GM12878 (cell line): ENCODE data around the gene RALGPS1. TPM values are rescaled to one million over a fixed set of nuclear protein-coding genes. Genes with fewer than 3 reads are reported as not detected.

Experiments used
- ATF7 ChIP-seq: fragments of 450-650 bp; IDR thresholded peaks from 2 replicates; pipeline ENCODE4 v1.6.1; 2016; ENCODE audit warnings: low read depth, mild to moderate bottlenecking
- CEBPB ChIP-seq, 2 experiments: fragments of 150-350 bp in 1 of 2; IDR thresholded peaks; 2 replicates each; pipeline ENCODE4 v1.6.1; 2012 to 2014; ENCODE audit warnings: low read depth in 2 of 2, low read length in 2 of 2, borderline replicate concordance in 1 of 2, inconsistent platforms in 1 of 2
- CHD2 ChIP-seq: IDR thresholded peaks from 2 replicates; pipeline ENCODE4 v1.6.1; 2011; ENCODE audit warnings: low read depth, low read length, improper control_type of control experiment, borderline replicate concordance
- EGR1 ChIP-seq, 2 experiments: IDR thresholded peaks; 1 replicate in 1 of 2; 2 replicates in 1 of 2; pipeline ENCODE4 v1.6.1; 2011 to 2012; ENCODE audit warnings: low read depth in 2 of 2, low read length in 2 of 2, borderline replicate concordance in 1 of 2, mild to moderate bottlenecking in 1 of 2, moderate library complexity in 1 of 2
- ESRRA ChIP-seq: IDR thresholded peaks from 2 replicates; pipeline ENCODE4 v1.6.1; 2012; ENCODE audit warnings: mild to moderate bottlenecking, low read length, improper control_type of control experiment
- FOS ChIP-seq: IDR thresholded peaks from 3 replicates; pipeline ENCODE4 v1.6.1; 2011; ENCODE audit warnings: borderline replicate concordance; ENCODE audit not compliant: insufficient read length; ENCODE audit errors: extremely low read depth
- HDAC6 ChIP-seq: fragments of 200-600 bp; sonication (generic); IDR thresholded peaks from one replicate; pipeline ENCODE4 v1.8.0; 2017; ENCODE audit warnings: antibody characterized with exemption; ENCODE audit not compliant: unreplicated experiment
- KAT2A ChIP-seq: conservative IDR thresholded peaks from 2 replicates; pipeline ENCODE4 v1.6.1; 2011; ENCODE audit warnings: low read depth, low read length; ENCODE audit not compliant: control insufficient read depth
- KLF5 ChIP-seq: fragments of 450-650 bp; IDR thresholded peaks from 2 replicates; pipeline ENCODE4 v1.6.1; 2014; ENCODE audit warnings: mild to moderate bottlenecking; ENCODE audit not compliant: partially characterized antibody
- MYC ChIP-seq: IDR thresholded peaks from 2 replicates; pipeline ENCODE4 v1.6.1; 2011; ENCODE audit warnings: mild to moderate bottlenecking, low read length, moderate library complexity, inconsistent platforms; ENCODE audit not compliant: insufficient read depth, insufficient replicate concordance, insufficient read length, severe bottlenecking
- NFIC ChIP-seq: IDR thresholded peaks from 2 replicates; pipeline ENCODE4 v1.6.1; 2012; ENCODE audit warnings: low read depth, mild to moderate bottlenecking, inconsistent platforms, low read length, moderate library complexity
- NFXL1 ChIP-seq: fragments of 450-650 bp; IDR thresholded peaks from 2 replicates; pipeline ENCODE4 v1.6.1; 2017; ENCODE audit warnings: antibody characterized with exemption, mild to moderate bottlenecking, borderline replicate concordance
- NR2C1 ChIP-seq: fragments of 450-650 bp; IDR thresholded peaks from 2 replicates; pipeline ENCODE4 v1.6.1; 2017; ENCODE audit warnings: antibody characterized with exemption, mild to moderate bottlenecking, moderate library complexity
- NR2C2 ChIP-seq: IDR thresholded peaks from 2 replicates; pipeline ENCODE4 v1.6.1; 2011; ENCODE audit warnings: borderline replicate concordance, low read depth; ENCODE audit not compliant: control insufficient read depth, insufficient read length
- RUNX3 ChIP-seq: IDR thresholded peaks from 2 replicates; pipeline ENCODE4 v1.6.1; 2012; ENCODE audit warnings: low read length, inconsistent platforms
- SIX5 ChIP-seq: IDR thresholded peaks from 2 replicates; pipeline ENCODE4 v1.6.1; 2011; ENCODE audit warnings: mild to moderate bottlenecking, low read depth, low read length, moderate library complexity; ENCODE audit not compliant: severe bottlenecking
- SMAD1 ChIP-seq: fragments of 450-650 bp; IDR thresholded peaks from 2 replicates; pipeline ENCODE4 v1.6.1; 2018; ENCODE audit warnings: mild to moderate bottlenecking, low read depth; ENCODE audit not compliant: partially characterized antibody
- SMARCA5 ChIP-seq: fragments of 450-650 bp; IDR thresholded peaks from 2 replicates; pipeline ENCODE4 v1.6.1; 2017; ENCODE audit warnings: mild to moderate bottlenecking
- SUZ12 ChIP-seq: fragments of 200-600 bp; sonication (generic); IDR thresholded peaks from one replicate; pipeline ENCODE4 v1.6.1; 2018; ENCODE audit warnings: antibody characterized with exemption, mild to moderate bottlenecking; ENCODE audit not compliant: unreplicated experiment
- TCF12 ChIP-seq: IDR thresholded peaks from 2 replicates; pipeline ENCODE4 v1.6.1; 2011; ENCODE audit warnings: low read depth, mild to moderate bottlenecking, low read length
- ZNF207 ChIP-seq: fragments of 450-650 bp; IDR thresholded peaks from 2 replicates; pipeline ENCODE4 v1.6.1; 2014; ENCODE audit warnings: antibody characterized with exemption, mild to moderate bottlenecking, borderline replicate concordance
- ZNF24 ChIP-seq: fragments of 450-650 bp; IDR thresholded peaks from 2 replicates; pipeline ENCODE4 v1.6.1; 2017; ENCODE audit warnings: antibody characterized with exemption, mild to moderate bottlenecking
- polyA plus RNA-seq, 11 experiments: library from polyadenylated mRNA; depleted of rRNA in 4 of 11; unstranded in 6 of 11; stranded (reverse) in 5 of 11; fragments of >200 nt; fragmentation: Nextera tagmentation in 4 of 11; fragmentation: Illumina TruSeq in 1 of 11; extraction: Ambion mirVana in 4 of 11; extraction: Trizol in 1 of 11; gene quantifications; 1 replicate in 1 of 11; 2 replicates in 10 of 11; pipeline versions ENCODE4 v1.2.1 to v1.2.3, GENCODE V29; 2011 to 2016; ENCODE audit warnings: inconsistent platforms in 2 of 11, missing spikeins in 2 of 11, low read depth in 1 of 11
- total RNA-seq, 4 experiments: library from RNA; depleted of rRNA in 3 of 4; stranded (reverse); fragments of >200 nt in 3 of 4; fragmentation: Illumina TruSeq in 1 of 4; extraction: Trizol in 1 of 4; gene quantifications; 2 replicates each; pipeline versions ENCODE4 v1.2.1 to v1.2.3, GENCODE V29; 2013 to 2021
- TF ChIP-seq, protein P1 (sequence below): IDR thresholded peaks from 2 replicates; pipeline ENCODE4 v1.6.1; 2012; ENCODE audit warnings: low read depth, low read length, improper control_type of control experiment
- TF ChIP-seq, protein P2 (sequence below): IDR thresholded peaks from 2 replicates; pipeline ENCODE4 v1.6.1; 2011; ENCODE audit warnings: mild to moderate bottlenecking, low read depth, low read length, moderate library complexity; ENCODE audit not compliant: insufficient replicate concordance
- TF ChIP-seq, protein P3 (sequence below): fragments of 450-650 bp; formaldehyde crosslinking; IDR thresholded peaks from 2 replicates; pipeline ENCODE4 v1.4.0; 2020; ENCODE audit warnings: mild to moderate bottlenecking, moderate library complexity

Gene RALGPS1
- total and polyA plus RNA-seq, 10 of the 15 experiments (the other 5 are each of a cell fraction or from before 2014, with no cell fraction given) = 0.13 to 5.6 (median 2.7) TPM

DNA sequence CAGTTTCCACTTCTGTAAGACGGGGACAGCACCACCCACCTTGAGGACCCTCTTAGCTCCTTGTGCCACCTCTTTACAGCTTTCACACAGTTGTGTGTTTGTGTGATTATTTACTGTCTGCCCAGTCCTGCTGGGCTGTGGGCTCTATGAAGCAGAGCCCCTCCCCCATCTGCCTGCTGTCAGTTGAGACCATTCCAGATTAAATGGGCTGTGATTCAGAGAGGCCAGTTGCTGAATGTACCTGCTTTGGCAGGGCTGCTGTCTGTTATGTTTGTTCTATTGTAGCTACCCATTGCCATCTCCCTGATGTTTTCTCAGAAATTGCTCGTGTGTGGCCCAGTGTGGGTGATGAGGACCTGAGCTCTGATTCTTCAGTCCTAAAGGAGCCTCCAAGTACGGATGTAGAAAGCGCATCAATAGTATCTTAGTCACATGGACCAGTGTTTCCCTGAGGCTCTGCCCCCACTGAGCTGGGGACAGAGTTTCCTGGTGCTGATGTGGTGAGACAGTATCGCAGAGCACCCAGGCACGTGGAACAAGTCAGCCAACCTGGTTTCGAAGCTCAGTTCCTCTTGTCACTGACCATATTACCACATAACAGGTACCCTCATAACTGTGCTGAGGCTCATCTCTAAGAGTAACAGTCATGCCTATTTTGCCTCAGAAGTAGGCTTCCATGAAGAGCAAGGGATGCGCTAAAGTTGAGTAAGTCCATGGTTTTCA is 204.2 kb downstream of the RALGPS1 start (continued):
- TF ChIP-seq, protein P1, sequence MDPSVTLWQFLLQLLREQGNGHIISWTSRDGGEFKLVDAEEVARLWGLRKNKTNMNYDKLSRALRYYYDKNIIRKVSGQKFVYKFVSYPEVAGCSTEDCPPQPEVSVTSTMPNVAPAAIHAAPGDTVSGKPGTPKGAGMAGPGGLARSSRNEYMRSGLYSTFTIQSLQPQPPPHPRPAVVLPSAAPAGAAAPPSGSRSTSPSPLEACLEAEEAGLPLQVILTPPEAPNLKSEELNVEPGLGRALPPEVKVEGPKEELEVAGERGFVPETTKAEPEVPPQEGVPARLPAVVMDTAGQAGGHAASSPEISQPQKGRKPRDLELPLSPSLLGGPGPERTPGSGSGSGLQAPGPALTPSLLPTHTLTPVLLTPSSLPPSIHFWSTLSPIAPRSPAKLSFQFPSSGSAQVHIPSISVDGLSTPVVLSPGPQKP = no peak
- TF ChIP-seq SMAD1 (no peak), KLF5 (no peak), EGR1 (IDR thresholded peaks at IDR 0.05; ENCODE audit: borderline replicate concordance in 1 of 2, low read depth in 2 of 2, low read length in 2 of 2) (no peak), CHD2 (0 out of 2 replicates have a peak, but pooled peaks have one; percentile 17), ZNF207 (no peak), ESRRA (no peak), FOS (no peak), KAT2A (no peak), NFIC (no peak), NR2C2 (no peak), SUZ12 (no peak), SMARCA5 (no peak), MYC (no peak), SIX5 (no peak), CEBPB (IDR thresholded peaks at IDR 0.05; ENCODE audit: borderline replicate concordance in 1 of 2, low read depth in 2 of 2, low read length in 2 of 2) (no peak), TCF12 (no peak), HDAC6 (no peak), NFXL1 (no peak), NR2C1 (no peak), RUNX3 (peak; percentile 75), ZNF24 (no peak), ATF7 (0 out of 2 replicates have a peak, but pooled peaks have one; percentile 24)
- TF ChIP-seq, protein P2, sequence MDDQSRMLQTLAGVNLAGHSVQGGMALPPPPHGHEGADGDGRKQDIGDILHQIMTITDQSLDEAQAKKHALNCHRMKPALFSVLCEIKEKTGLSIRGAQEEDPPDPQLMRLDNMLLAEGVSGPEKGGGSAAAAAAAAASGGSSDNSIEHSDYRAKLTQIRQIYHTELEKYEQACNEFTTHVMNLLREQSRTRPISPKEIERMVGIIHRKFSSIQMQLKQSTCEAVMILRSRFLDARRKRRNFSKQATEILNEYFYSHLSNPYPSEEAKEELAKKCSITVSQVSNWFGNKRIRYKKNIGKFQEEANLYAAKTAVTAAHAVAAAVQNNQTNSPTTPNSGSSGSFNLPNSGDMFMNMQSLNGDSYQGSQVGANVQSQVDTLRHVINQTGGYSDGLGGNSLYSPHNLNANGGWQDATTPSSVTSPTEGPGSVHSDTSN = no peak
- TF ChIP-seq, protein P3, sequence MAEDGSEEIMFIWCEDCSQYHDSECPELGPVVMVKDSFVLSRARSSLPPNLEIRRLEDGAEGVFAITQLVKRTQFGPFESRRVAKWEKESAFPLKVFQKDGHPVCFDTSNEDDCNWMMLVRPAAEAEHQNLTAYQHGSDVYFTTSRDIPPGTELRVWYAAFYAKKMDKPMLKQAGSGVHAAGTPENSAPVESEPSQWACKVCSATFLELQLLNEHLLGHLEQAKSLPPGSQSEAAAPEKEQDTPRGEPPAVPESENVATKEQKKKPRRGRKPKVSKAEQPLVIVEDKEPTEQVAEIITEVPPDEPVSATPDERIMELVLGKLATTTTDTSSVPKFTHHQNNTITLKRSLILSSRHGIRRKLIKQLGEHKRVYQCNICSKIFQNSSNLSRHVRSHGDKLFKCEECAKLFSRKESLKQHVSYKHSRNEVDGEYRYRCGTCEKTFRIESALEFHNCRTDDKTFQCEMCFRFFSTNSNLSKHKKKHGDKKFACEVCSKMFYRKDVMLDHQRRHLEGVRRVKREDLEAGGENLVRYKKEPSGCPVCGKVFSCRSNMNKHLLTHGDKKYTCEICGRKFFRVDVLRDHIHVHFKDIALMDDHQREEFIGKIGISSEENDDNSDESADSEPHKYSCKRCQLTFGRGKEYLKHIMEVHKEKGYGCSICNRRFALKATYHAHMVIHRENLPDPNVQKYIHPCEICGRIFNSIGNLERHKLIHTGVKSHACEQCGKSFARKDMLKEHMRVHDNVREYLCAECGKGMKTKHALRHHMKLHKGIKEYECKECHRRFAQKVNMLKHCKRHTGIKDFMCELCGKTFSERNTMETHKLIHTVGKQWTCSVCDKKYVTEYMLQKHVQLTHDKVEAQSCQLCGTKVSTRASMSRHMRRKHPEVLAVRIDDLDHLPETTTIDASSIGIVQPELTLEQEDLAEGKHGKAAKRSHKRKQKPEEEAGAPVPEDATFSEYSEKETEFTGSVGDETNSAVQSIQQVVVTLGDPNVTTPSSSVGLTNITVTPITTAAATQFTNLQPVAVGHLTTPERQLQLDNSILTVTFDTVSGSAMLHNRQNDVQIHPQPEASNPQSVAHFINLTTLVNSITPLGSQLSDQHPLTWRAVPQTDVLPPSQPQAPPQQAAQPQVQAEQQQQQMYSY (CRISPR knock-in tag) = no peak
